ENCODE results near the gene DTX4.

The DTX4 gene

DNA sequence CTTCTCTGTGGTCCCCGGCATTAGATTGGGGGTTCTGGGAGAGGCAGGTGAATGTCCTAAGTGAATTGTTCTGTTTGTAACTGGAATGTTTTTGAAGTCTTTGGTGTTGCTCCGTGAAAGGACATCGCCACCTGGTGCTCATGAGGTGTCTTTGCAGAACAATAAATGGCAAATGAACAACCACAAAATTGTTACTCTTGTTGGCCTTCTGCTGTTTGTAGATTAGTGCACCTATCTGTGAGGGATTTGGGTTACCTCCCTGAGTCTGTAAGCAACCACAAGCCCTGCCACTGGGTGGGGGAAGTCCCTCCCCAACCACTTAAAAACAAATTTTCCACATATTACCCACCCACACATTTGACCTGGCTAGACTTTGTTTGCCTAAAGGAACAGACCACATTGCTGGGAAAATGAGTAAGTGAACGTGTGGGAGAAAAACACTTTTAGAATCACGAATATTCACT, 36.1 kb downstream of the DTX4 start:
- no peaks in the 10 kb centered on the region; the same call in 1 of the 2 replicates for H3K4me1 ChIP-seq (ENCODE audit: control insufficient read depth, insufficient read depth, low read length)
- no peaks in the 10 kb centered on the region for H3K9me3 ChIP-seq (ENCODE audit: control insufficient read depth, insufficient read depth, low read depth, low read length)
- no peak overlapping the region for H3K9ac ChIP-seq (ENCODE audit: low read length)
- no peak overlapping the region for H3K4me3 ChIP-seq (ENCODE audit: low read depth, low read length)
- H3K27me3 ChIP-seq (ENCODE audit: control insufficient read depth, insufficient read depth, low read length) = no peaks in the 10 kb centered on the region
- peaks cover 17% of the 10 kb centered on the region for H3K36me3 ChIP-seq (ENCODE audit: control insufficient read depth, insufficient read depth, low read length)
- H3K27ac ChIP-seq (ENCODE audit: low read depth, low read length) = no peak overlapping the region

DNA sequence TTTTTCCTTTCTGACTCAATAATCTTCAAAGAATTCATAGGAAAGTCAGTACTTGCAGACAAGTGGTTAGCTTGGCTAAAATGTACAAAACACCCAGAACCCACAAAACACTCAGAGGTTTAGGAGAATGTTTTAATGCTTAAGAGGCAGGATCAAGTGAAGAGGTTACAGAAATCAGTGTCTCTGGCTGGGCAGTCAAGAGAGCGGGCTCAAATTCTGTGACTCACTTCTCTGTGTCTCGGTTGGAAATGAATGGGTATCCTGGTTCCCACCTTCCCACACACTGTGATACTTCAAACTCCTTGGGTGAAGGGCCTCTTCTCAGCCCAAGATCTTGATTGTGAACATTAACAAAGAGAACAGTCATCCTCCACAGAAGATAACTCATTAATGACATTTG, 37.0 kb downstream of the DTX4 start:
- no peak overlapping the region for H3K4me3 ChIP-seq (ENCODE audit: low read depth, low read length)
- no peak overlapping the region for H3K27ac ChIP-seq (ENCODE audit: low read depth, low read length)
- H3K9me3 ChIP-seq (ENCODE audit: control insufficient read depth, insufficient read depth, low read depth, low read length) = no peaks in the 10 kb centered on the region
- no peaks in the 10 kb centered on the region; the same call in 1 of the 2 replicates for H3K4me1 ChIP-seq (ENCODE audit: control insufficient read depth, insufficient read depth, low read length)
- H3K9ac ChIP-seq (ENCODE audit: low read length) = no peak overlapping the region
- no peaks in the 10 kb centered on the region for H3K27me3 ChIP-seq (ENCODE audit: control insufficient read depth, insufficient read depth, low read length)
- peaks cover 17% of the 10 kb centered on the region for H3K36me3 ChIP-seq (ENCODE audit: control insufficient read depth, insufficient read depth, low read length)

DNA sequence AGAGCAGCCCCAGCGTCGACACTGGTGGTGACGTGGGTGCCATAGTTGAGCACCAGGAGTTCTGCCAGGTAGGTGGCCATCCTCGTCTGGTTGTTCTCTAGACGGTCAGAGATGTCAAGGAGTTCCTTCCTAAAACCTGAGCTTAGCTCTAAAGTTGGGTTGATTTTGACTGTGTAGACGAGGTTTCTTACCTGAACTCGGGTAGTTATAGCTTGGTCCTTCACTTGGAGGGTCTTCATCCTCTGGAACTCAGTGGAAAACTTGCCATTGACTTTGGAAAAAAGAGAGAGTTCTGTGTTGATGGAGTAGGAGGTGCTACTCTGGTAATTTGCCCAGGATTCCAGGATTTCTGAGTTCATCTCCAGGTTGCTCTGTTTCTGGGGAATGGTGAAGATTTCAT, 40.3 kb downstream of the DTX4 start:
- no peak overlapping the region for H3K9ac ChIP-seq (ENCODE audit: low read length)
- no peaks in the 10 kb centered on the region for H3K27me3 ChIP-seq (ENCODE audit: control insufficient read depth, insufficient read depth, low read length)
- H3K27ac ChIP-seq (ENCODE audit: low read depth, low read length) = no peak overlapping the region
- H3K4me3 ChIP-seq (ENCODE audit: low read depth, low read length) = no peak overlapping the region
- H3K9me3 ChIP-seq (ENCODE audit: control insufficient read depth, insufficient read depth, low read depth, low read length) = no peaks in the 10 kb centered on the region
- no peaks in the 10 kb centered on the region for H3K36me3 ChIP-seq (ENCODE audit: control insufficient read depth, insufficient read depth, low read length)
- H3K4me1 ChIP-seq (ENCODE audit: control insufficient read depth, insufficient read depth, low read length) = no peaks in the 10 kb centered on the region; the same call in 1 of the 2 replicates

DNA sequence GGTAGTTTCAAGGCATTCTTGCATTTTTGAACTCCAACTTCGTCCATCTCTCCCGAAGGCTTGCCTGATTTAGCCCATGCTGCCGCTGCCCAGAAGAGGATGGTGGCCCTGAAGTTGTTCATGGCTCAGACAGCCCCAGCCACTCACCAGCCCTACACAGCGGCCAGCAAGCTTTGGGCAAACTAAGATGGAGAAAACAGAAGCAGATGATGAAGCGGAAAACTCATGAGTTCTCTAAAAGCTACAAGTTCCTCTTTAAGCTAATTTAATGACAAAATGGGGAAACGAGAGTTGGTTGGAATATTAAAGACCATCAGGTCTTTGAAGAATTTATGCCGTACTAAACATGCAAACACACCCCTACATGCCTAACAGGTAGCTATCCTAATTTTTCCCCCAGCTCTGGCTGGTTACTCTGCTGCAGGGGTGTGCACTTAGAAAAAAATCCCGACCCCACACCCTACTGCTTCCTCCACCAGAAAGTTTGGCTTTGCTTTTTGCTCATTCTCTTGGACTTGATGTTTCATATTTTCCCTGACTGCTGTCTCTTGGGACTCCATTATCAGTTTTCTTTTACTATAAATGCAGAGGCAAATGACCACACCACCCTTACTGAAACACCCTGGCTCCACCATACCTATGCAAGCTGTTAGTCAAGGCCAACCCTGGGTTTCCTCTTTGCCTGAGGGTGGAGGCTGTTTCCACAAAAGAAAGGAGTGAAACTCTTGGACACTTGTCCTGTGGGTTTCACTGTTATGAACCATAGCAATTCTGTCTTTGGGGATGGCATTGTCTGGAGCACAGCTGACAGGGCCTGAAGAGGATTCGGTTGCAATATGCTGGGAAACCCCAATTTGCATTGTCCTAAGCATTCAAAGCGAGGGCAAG, 41.1 kb downstream of the DTX4 start, which contains the start of gene MPEG1:
MPEG1 (minus strand) TSS at position 184 of the 888 bp plus-strand sequence; CDS start at position 122, 62 bp downstream.
- Histone ChIP-seq H3K9ac (ENCODE audit: low read length) (no peak within 1 kb of the TSS), H3K27me3 (ENCODE audit: control insufficient read depth, insufficient read depth, low read length) (no peaks in the 10 kb centered on the region), H3K36me3 (ENCODE audit: control insufficient read depth, insufficient read depth, low read length) (no peaks in the 10 kb centered on the region), H3K27ac (ENCODE audit: low read depth, low read length) (no peak within 1 kb of the TSS), H3K4me1 (ENCODE audit: control insufficient read depth, insufficient read depth, low read length) (no peaks in the 10 kb centered on the region; the same call in 1 of the 2 replicates), H3K4me3 (ENCODE audit: low read depth, low read length) (no peak within 1 kb of the TSS), H3K9me3 (ENCODE audit: control insufficient read depth, insufficient read depth, low read depth, low read length) (no peaks in the 10 kb centered on the region)

DNA sequence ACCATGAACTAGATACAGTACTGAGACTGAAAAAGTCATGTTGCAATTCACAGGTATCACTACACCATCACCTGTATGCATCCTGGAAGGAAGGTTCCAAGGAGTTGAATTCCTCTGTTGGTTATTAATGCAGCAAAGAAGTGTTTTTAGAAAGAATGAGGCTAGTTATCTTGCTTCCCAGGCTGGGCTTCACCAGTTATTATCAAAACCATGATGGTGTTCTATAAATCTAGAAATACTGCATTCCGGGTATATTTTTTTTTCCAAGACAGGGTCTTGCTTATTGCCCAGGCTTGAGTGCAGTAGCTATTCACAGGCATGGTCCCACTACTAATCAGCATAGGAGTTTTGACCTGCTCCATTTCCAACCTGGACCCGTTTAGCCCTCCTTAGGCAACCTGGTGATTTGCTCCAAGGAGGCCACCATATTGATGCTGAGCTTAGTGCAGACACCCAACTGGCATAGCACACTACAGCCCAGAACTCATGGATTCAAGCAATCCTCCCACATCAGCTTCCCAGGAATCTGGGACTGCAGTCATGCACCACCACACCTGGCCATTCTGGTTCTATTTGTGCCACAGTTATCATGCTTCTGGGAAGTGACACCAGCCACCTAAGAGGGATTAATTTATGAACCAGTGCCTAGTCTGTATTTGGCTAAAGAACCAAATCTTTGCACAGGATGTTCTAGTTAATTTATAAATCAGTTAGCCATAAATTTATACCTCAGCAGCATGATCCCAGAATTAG, 42.4 kb downstream of the DTX4 start:
- Histone ChIP-seq H3K36me3 (ENCODE audit: control insufficient read depth, insufficient read depth, low read length) (no peaks in the 10 kb centered on the region), H3K9me3 (ENCODE audit: control insufficient read depth, insufficient read depth, low read depth, low read length) (no peaks in the 10 kb centered on the region), H3K4me1 (ENCODE audit: control insufficient read depth, insufficient read depth, low read length) (no peaks in the 10 kb centered on the region), H3K27me3 (ENCODE audit: control insufficient read depth, insufficient read depth, low read length) (no peaks in the 10 kb centered on the region), H3K4me3 (ENCODE audit: low read depth, low read length) (no peak overlapping the region), H3K27ac (ENCODE audit: low read depth, low read length) (no peak overlapping the region), H3K9ac (ENCODE audit: low read length) (no peak overlapping the region)

DNA sequence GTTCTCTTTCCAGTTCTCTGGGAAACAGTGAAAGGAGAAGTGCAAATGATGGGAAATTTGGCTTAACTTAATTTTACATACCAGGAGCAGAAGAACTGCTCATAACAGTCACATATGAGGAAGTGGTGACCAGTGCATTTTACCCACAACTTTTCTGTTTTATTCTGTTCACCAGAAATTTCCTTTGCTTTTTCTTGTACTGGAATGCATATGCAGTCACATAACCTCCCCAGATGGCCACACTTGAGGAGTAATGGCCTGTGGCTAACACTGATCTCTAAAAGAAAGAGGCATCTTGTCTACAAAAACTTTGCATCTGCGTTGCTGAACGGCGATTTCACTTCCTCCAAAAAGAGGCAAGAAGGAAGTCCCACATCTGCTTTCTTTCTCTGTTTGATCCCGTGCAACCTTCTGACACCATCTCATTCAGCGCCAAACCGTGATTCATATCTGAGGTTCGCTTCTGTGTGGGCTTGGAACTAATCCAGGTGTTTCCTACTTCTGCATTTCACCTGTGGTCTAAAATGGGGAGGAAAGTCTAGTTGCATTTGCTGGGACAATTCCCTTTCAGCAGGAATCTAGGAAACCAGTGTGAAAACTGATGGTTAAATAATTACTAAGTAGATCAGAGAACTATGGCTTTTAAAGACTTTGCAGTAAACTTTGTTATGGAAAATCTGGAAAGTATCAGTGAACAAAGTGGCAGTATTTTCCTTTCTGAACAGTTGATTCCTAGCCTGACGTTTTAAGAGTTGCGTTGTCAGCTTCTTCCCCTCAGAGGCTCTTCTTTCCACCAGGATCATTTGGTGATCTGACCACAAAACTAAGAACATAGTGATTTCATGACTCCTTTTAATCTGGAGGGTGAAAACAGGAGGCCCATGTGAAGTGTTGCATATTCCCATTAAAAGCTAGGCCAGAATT, 45.0 kb downstream of the DTX4 start:
- Histone ChIP-seq H3K4me3 (ENCODE audit: low read depth, low read length) (no peak overlapping the region), H3K27ac (ENCODE audit: low read depth, low read length) (no peak overlapping the region), H3K9me3 (ENCODE audit: control insufficient read depth, insufficient read depth, low read depth, low read length) (no peaks in the 10 kb centered on the region), H3K36me3 (ENCODE audit: control insufficient read depth, insufficient read depth, low read length) (no peaks in the 10 kb centered on the region), H3K27me3 (ENCODE audit: control insufficient read depth, insufficient read depth, low read length) (no peaks in the 10 kb centered on the region), H3K4me1 (ENCODE audit: control insufficient read depth, insufficient read depth, low read length) (no peaks in the 10 kb centered on the region), H3K9ac (ENCODE audit: low read length) (no peak overlapping the region)

DNA sequence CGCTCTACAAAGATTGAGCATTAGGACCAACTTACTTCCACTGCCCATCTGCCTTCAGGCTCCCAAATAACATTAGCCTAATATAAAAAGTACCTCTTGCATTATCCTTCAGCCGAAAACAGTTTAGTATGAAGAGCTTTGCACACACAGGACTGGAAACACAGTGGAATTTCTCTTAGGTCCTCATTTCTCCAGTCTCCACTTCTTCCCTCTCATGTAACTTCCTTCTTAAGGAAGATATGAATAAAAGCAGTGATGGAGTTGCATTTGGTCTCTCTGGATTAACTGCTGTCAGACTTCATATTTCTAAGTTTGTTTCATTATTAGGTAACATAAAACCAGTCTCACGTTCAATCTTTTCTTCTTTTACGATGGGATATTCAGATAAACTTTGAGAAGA, 46.4 kb downstream of the DTX4 start:
- Histone ChIP-seq H3K4me3 (ENCODE audit: low read depth, low read length) (no peak overlapping the region), H3K27ac (ENCODE audit: low read depth, low read length) (no peak overlapping the region), H3K9me3 (ENCODE audit: control insufficient read depth, insufficient read depth, low read depth, low read length) (no peaks in the 10 kb centered on the region), H3K36me3 (ENCODE audit: control insufficient read depth, insufficient read depth, low read length) (no peaks in the 10 kb centered on the region), H3K9ac (ENCODE audit: low read length) (no peak overlapping the region), H3K27me3 (ENCODE audit: control insufficient read depth, insufficient read depth, low read length) (no peaks in the 10 kb centered on the region), H3K4me1 (ENCODE audit: control insufficient read depth, insufficient read depth, low read length) (no peaks in the 10 kb centered on the region)

DNA sequence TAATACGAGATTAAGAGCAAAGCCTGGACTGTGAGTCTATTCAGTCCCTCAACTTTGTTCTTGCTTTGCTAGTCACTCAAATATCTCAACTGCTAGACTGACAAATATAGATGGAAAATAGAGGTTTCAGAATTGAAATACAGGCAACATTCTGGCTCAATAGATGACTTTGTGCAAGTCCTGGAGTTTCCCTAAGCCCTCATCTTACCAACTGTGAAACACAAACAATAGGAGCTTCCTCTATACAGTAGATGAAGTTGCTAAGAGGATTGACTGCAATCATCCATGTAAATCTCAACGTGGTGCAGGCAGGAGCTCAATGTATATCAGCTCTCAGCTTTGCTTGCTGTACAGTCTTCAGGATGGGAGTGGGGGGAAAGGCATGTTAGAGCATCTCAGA, 47.0 kb downstream of the DTX4 start:
- H3K9ac ChIP-seq (ENCODE audit: low read length) = no peak overlapping the region
- H3K4me3 ChIP-seq (ENCODE audit: low read depth, low read length) = no peak overlapping the region
- no peak overlapping the region for H3K27ac ChIP-seq (ENCODE audit: low read depth, low read length)
- H3K4me1 ChIP-seq (ENCODE audit: control insufficient read depth, insufficient read depth, low read length) = no peaks in the 10 kb centered on the region
- H3K36me3 ChIP-seq (ENCODE audit: control insufficient read depth, insufficient read depth, low read length) = no peaks in the 10 kb centered on the region
- H3K9me3 ChIP-seq (ENCODE audit: control insufficient read depth, insufficient read depth, low read depth, low read length) = no peaks in the 10 kb centered on the region
- H3K27me3 ChIP-seq (ENCODE audit: control insufficient read depth, insufficient read depth, low read length) = no peaks in the 10 kb centered on the region

DNA sequence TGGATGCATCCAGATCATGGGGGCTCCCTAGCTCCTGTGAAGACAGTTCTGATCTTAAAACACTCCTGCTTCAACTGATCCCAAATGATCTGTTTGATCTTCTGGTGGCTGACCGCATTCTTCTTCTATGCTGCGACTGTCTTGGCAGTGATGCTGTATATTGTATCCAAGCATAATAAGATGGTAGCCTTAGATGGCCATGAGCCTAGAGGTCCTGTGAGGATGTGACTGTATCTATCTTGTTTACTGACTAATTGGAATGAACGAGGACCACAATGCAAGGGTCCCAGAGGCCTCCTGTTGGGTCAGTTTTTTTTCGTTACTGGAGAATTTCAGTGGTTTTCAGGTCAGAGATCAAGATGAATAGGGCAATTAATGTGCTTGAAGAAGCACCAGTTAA, 47.9 kb downstream of the DTX4 start:
- Histone ChIP-seq H3K27ac (ENCODE audit: low read depth, low read length) (no peak overlapping the region), H3K27me3 (ENCODE audit: control insufficient read depth, insufficient read depth, low read length) (no peaks in the 10 kb centered on the region), H3K9me3 (ENCODE audit: control insufficient read depth, insufficient read depth, low read depth, low read length) (no peaks in the 10 kb centered on the region), H3K36me3 (ENCODE audit: control insufficient read depth, insufficient read depth, low read length) (no peaks in the 10 kb centered on the region), H3K4me3 (ENCODE audit: low read depth, low read length) (no peak overlapping the region), H3K9ac (ENCODE audit: low read length) (no peak overlapping the region), H3K4me1 (ENCODE audit: control insufficient read depth, insufficient read depth, low read length) (no peaks in the 10 kb centered on the region)

DNA sequence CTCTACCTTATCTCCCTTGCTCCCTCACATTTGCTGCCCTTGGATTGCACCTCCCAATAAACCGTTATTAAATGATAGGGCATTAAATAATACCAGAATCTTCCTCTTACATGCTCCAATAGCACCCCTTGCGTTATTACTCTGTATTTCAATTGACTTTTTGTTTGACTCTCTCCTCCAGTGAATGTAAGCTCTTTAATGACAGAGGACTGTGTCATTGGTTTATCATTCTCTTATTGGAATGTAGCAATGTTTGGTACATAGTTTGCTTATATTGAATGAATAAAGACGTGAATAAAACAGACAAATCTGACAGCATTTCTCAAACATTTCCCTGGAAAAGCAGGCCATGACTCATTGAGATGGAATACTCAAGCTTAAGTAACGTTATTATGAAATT, 49.5 kb downstream of the DTX4 start:
- Histone ChIP-seq H3K27me3 (ENCODE audit: control insufficient read depth, insufficient read depth, low read length) (no peaks in the 10 kb centered on the region), H3K9ac (ENCODE audit: low read length) (no peak overlapping the region), H3K4me3 (ENCODE audit: low read depth, low read length) (no peak overlapping the region), H3K4me1 (ENCODE audit: control insufficient read depth, insufficient read depth, low read length) (no peaks in the 10 kb centered on the region), H3K9me3 (ENCODE audit: control insufficient read depth, insufficient read depth, low read depth, low read length) (no peaks in the 10 kb centered on the region), H3K36me3 (ENCODE audit: control insufficient read depth, insufficient read depth, low read length) (no peaks in the 10 kb centered on the region), H3K27ac (ENCODE audit: low read depth, low read length) (no peak overlapping the region)

Data from HUES6 (cell line).